Hepatocyte (in vitro differentiated cells): ENCODE measurements around the gene NPL.

Experiments used
- CTCF ChIP-seq: fragments of 200-600 bp; sonication (generic); IDR thresholded peaks from 2 replicates; pipeline ENCODE4 v1.5.1; 2016; ENCODE audit warnings: antibody characterized with exemption, mild to moderate bottlenecking; ENCODE audit not compliant: poor library complexity
- EZH2 ChIP-seq: fragments of 200-600 bp; sonication (generic); IDR thresholded peaks from 2 replicates; pipeline ENCODE4 v1.6.1; 2016; ENCODE audit warnings: antibody characterized with exemption, mild to moderate bottlenecking, borderline replicate concordance
- EZH2phosphoT487 ChIP-seq: fragments of 200-600 bp; sonication (generic); IDR thresholded peaks from one replicate; pipeline ENCODE4 v1.6.1; 2018; ENCODE audit warnings: antibody characterized with exemption, mild to moderate bottlenecking, low read depth, moderate library complexity; ENCODE audit not compliant: unreplicated experiment, severe bottlenecking

DNA sequence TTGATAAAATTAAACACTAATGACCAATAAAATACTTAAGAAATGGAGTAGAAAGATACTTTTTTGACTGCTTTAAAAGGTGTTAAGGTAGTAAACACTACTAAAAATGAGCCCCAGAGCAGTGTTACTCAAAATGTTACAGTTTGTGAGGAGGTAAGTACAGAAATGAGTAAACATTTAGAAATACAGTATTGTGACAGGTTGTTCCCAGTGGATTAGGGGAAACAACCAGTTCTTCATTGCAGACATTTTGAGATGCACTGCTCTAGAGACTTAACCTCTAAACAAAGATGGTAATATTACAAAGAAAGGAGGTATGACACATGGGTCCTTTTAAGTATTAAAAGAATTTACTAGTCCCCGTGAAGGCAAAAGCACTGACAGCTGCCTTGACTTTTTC is 62.3 kb downstream of the NPL start:
- TF ChIP-seq CTCF (no peak), EZH2phosphoT487 (no peak), EZH2 (no peak)
